ENCODE data around the gene PNKD. TPM values are rescaled to one million over a fixed set of nuclear protein-coding genes. Genes with fewer than 3 reads are reported as not detected.

PNKD gene
- polyA plus RNA-seq, 1 donor: 47.4 TPM

DNA sequence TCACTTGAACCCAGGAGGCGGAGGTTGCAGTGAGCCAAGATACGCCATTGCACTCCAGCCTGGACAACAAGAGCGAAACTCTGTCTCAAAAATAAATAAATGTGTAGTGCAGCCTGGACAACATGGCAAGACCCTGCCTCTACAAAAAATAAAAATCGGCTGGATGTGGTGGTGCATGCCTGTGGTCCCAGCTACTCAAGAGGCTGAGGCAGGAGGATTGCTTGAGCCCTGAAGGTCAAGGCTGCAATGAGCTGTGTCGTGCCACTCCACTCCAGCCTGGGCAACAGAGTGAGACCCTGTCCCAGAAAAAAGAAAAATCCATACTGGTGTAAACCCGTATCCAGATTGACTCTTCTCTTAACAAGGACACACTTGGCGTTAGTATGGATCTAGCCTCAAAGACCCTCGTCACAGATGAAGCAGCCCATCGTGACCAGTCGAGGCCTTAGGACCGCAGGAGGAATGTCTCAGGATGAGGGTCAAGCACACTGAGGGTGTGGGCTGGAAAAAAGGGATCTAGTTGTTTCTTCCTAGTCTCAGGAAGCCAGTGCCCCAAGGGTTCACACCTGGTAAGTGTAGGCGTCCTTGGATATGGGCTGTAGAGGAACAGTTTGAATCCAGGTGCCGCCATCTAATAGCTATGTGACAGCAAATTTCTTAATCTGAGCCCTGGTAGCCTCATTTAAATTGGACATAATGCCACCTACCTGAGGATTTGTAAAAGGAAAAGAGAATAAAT lies 13.5 kb upstream of the PNKD start:
- DNase-seq (ENCODE audit: low read depth): no peak

GRCh38 chr2:218257390-218257981 lies 12.8 kb upstream of the PNKD start:
- no peak for DNase-seq (ENCODE audit: low read depth)

GRCh38 chr2:218259099-218259961 lies 11.0 kb upstream of the PNKD start:
- no peak for DNase-seq (ENCODE audit: low read depth)

- DNase-seq (ENCODE audit: low read depth): no peak
Measured at GRCh38 chr2:218260166-218260565, 10.2 kb upstream of the PNKD start.

DNA sequence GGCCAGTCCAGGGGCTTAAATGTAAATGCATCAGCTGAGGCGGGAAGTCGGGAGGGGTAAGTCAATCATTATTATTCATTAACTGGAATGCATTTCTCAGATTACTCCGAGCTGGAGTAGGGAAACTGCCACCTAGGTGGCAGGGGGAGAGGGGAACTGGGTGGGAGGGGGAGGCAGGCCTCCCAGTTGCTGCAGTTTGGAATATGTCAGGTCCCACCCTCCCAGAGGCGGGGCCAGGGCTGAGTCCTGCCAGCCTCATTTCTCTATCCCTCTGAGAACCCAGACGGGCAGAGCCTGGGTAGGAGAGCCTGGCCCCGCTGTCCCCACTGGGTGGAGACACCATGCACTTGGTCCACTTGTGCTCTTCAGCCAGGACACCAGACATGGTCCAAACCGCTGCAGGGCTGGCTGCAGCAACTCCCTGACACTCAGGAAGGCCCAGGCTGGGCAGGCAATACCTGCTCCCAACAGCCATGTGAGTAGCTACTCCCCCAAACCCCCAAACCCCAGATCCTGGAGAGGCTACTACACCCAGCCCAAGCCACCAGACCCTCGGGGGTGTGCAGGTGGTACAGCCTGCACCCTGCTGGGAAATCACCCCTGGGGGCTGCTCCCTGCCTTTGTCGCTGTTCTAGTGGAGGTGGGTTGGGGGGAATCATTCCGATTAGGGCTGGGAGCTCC lies 9.4 kb upstream of the PNKD start, which contains the start of gene GPBAR1:
TSS of gene GPBAR1 (plus strand) at position 274 of the 681 bp plus-strand sequence. CDS start 1,710 bp downstream, outside the sequence.
- DNase-seq (ENCODE audit: low read depth): no peak

- DNase-seq (ENCODE audit: low read depth): no peak
Measured at GRCh38 chr2:218261423-218262236, 8.7 kb upstream of the PNKD start.

DNA sequence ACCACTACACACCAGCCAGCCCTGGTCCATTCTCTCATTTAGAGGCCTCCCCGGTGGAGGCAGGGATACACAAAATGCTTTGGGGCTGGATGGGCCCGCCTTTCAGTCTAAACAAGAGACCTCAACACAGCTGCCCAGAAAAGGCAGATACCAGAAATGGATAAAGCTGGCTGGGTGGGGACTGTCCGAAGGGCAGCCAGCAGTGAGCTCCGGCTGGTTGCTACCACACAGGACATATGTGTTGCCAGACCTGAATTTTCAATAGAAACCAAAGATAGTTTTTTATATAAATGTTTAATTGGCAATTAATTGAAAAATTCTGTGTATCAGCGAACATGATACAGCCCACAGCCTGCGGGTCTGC lies 8.1 kb upstream of the PNKD start:
- DNase-seq (ENCODE audit: low read depth): no peak

DNA sequence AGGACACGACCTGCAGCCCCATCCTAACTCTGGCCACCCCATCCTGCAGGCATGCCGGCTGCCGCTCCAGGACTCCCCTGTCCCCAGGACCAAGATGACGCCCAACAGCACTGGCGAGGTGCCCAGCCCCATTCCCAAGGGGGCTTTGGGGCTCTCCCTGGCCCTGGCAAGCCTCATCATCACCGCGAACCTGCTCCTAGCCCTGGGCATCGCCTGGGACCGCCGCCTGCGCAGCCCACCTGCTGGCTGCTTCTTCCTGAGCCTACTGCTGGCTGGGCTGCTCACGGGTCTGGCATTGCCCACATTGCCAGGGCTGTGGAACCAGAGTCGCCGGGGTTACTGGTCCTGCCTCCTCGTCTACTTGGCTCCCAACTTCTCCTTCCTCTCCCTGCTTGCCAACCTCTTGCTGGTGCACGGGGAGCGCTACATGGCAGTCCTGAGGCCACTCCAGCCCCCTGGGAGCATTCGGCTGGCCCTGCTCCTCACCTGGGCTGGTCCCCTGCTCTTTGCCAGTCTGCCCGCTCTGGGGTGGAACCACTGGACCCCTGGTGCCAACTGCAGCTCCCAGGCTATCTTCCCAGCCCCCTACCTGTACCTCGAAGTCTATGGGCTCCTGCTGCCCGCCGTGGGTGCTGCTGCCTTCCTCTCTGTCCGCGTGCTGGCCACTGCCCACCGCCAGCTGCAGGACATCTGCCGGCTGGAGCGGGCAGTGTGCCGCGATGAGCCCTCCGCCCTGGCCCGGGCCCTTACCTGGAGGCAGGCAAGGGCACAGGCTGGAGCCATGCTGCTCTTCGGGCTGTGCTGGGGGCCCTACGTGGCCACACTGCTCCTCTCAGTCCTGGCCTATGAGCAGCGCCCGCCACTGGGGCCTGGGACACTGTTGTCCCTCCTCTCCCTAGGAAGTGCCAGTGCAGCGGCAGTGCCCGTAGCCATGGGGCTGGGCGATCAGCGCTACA lies 7.4 kb upstream of the PNKD start:
- DNase-seq (ENCODE audit: low read depth): no peak

GRCh38 chr2:218263817-218264641 lies 6.3 kb upstream of the PNKD start:
- DNase-seq (ENCODE audit: low read depth): no peak

GRCh38 chr2:218264773-218265561 lies 5.4 kb upstream of the PNKD start:
- no peak for DNase-seq (ENCODE audit: low read depth)

- no peak for DNase-seq (ENCODE audit: low read depth)
Measured at GRCh38 chr2:218265626-218266025, 4.7 kb upstream of the PNKD start.

DNA sequence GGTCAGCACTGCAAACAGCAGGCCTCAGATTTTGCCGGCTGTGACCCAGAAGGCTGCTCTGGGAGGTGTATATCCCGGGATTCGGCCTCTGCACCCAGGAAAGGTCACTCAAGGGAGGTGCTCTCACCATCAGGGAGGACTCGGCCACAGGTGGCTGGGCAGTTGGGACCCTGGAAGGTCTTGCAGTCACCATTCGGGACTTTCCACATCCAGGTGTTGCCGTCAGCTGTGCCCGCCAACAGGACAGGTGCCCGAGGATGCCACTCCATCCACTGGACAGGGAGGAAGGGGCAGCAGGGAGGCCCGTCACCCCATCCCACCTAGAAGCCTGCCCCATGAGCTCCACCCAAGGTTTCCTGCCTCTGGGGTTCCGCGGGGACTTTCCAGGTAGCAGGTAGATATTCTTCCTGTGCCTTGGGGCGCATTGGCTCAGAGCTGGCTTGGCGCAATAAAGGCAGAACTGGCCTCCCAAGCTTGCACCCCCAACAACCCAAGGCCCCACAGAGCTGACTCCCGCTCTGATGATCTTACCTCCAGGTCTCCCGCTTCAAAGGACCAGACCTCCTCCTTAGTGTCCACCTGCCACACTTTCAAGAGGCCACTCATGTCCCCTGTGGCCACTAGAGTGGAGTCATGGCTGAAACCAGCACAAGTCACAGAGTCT lies 3.9 kb upstream of the PNKD start:
- no peak for DNase-seq (ENCODE audit: low read depth)

DNA sequence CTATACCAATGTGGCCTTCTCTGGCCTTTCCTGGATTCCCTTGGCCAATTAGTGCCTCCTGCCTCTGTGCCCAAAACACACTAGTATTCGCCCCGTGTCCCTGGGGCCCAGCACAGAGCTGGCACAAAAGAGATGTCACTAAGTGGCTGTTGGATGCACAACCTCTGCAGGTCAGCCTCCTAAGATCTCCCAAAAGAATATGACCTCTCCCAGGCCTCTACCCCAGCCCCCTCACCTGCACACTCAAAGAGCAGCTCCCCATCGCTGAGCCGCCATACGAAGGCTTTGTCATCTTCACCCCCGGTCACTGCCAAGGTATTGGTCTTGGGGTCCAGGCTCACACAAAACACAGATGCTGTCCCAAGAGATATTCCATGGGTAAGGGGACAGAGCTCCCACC lies 3.1 kb upstream of the PNKD start:
- no peak for DNase-seq (ENCODE audit: low read depth)

DNA sequence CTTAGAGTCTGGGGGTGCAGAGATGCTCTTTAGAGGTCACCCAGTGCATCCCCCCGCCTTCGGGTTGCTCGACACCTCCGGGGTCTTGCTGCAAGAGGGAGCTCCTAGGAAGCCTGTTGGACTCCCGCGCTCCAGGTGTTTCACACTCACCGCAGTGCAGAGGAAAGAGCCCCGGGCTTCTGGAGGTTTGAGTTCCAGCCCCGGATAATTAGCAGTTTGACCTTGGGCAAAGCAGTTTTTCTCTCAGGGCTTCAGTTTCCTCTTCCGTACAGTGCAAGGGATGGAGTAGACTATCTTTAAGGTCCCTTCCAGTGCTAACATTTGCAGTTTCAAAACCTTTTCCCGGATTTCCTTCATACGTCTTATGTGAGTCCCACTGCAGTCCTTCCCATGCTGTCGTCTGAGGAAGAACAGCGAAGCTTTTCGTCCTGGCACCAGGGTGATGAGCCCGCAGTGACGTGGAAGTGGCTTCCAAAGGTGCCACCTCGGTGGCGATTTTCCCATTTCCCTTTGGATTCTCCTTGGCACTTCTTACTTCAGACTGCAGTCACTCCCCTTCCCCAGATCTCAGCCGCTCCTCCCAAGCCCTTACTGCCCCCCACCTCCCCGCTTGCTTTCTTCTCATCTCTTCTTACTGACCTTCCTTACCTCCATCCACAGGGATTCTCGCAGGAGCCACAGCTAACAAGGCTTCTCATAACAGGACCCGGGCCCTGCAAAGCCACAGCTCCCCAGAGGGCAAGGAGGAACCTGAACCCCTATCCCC lies 585 bp downstream of the PNKD start:
- DNase-seq (ENCODE audit: low read depth): no peak

GRCh38 chr2:218271487-218271797 lies 1.1 kb downstream of the PNKD start:
- DNase-seq (ENCODE audit: low read depth): no peak

GRCh38 chr2:218271865-218272530 lies 1.7 kb downstream of the PNKD start:
- DNase-seq (ENCODE audit: low read depth): no peak
